ENCODE data around the gene ST3GAL2.

GRCh38 chr16:70375636-70376611 is 63.0 kb downstream of the ST3GAL2 start:
- TF ChIP-seq CTCF (IDR thresholded peaks at IDR 0.05) (no peak), POLR2A (IDR thresholded peaks at IDR 0.05) (no peak)
